HG03342 (cell line): ENCODE measurements around the gene CLCN6.

Source experiments
- ATAC-seq: cut with Tn5 transposase; IDR thresholded peaks from one replicate; pipeline ENCODE4 v1.9.1; 2021; ENCODE audit warnings: mild to moderate bottlenecking, moderate library complexity; ENCODE audit not compliant: unreplicated experiment

The CLCN6 gene

DNA sequence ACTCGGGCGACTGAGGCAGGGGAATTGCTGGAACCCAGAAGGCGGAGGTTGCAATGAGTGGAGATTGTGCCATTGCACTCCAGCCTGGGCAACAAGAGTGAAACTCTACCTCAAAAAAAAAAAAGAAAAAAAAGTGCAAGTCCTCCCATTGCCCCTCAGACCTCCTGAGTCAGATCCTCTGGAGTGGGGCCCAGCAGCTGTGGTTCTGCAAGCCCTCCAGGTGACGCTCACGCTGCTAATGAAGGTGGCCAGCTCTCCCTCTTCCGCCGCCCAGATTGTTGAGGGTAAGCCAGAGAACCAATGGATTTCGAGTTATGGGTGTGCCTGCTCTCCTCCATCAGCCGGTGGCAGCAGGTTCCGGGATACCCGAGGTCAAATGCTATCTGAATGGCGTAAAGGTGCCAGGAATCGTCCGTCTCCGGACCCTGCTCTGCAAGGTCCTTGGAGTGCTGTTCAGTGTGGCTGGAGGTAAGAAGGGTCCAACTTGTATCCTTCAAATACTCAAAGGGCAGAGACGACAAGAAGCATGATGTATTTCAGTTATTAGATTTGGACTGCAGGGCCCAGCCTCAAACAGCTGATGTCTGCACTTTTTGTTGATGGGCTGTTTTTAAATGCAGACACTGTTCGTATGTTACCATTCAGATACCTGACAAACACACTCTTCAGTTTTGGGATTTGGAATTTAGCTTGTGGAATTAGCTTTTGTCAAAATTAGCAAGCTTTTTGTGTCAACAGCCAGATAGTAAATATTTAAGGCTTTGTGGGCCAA, 17.6 kb downstream of the CLCN6 start:
- no peak for ATAC-seq

DNA sequence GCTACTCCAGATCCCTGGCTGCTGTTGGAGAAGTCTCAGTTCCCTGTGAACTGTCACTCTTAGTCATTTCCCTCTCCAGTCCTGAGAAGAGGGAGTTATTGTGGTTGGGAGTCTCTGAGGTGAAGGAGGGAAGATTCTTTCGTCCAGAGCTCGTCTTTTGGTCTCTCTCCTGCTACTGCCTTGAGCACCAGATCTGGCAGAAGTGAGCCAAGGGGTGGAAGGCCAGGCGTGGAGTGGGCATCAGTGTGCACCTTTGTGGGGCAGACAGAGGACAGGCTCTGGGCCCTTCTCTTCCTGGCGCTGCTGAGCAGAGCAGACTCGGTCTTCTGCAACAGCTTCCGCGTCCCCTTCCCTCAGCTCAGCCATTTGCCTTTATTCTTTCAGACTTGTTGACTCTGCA, 19.1 kb downstream of the CLCN6 start:
- ATAC-seq: no peak

DNA sequence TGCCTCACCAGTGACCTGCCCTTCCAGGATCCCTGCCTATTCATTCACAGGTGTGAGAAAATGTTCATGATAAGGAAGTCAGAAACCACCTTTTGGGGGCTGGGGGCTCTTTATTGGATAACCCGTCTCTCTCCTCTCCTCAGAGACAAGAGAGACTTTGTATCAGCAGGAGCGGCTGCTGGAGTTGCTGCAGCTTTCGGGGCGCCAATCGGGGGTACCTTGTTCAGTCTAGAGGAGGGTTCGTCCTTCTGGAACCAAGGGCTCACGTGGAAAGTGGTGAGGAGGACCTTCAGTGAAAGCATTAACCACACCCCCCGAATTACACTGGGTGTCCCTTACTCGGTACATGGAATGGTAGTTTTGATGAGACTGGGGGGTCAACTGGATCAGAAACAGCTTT, 21.0 kb downstream of the CLCN6 start:
- no peak for ATAC-seq

DNA sequence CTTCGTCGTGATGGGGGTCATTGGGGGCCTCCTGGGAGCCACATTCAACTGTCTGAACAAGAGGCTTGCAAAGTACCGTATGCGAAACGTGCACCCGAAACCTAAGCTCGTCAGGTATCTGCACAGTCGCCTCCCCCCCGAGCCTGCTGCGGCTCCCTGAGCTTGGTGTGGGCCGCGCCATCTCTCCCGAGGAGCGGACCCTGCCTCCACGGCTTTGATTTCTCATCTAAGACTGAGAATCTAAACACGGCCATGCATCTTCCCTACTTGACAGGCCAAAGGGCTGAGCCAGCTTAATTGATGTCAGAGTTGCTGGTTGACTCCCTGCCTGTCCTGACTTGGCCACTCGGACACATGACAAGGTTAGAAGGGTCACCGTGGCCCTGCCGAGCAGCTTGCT, 22.5 kb downstream of the CLCN6 start:
- ATAC-seq: no peak

DNA sequence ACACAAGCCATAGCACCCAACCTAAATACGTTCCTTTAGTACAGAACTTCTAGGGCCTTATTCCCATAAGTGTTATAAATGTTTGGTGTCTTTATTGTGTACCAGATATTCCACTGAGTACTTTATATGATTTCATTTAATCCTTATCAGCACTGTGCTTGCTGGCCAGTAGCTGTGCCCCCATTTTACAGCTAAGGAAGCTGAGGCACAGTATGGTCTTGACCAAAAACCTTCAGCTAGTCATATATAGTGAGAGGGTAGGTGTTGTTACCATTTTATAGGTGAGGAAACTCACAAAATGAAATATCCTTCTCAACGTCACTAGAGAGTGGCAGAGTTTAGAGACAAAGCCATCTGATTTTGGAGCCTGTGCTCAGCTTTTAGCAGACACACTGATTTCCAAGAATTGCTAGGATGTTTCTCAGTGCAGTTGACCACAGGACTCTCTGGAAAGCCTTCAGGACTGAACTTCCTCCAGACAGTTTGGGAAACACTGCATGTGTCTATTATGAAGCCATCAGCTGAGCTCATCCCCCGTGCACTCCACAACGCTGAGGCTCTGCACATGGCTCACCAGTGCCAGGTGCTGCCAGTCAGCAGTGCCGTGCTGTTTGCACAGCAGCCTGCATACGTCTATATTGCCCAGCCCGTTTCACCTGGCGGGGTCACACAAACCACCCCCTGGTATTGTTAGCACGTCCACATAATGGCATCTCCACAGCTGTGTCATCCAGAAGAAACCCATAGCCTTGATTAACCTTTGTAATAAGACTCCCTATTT, 26.1 kb downstream of the CLCN6 start:
- ATAC-seq: no peak

DNA sequence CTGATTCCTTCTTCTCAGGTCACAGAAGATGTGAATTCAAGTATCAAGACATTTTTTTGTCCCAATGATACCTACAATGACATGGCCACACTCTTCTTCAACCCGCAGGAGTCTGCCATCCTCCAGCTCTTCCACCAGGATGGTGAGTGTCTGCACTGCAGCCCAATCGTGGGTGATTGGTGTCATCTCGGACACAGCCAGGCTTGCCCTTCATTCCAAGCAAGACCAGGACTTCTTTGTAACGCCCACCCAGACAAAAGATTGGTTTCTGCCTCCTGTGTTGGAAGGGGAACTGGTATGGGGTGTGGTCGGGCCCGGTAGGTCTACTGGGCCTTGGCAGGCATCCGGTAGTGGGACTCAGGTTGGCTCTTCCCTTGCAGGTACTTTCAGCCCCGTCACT, 27.5 kb downstream of the CLCN6 start:
- ATAC-seq: no peak

DNA sequence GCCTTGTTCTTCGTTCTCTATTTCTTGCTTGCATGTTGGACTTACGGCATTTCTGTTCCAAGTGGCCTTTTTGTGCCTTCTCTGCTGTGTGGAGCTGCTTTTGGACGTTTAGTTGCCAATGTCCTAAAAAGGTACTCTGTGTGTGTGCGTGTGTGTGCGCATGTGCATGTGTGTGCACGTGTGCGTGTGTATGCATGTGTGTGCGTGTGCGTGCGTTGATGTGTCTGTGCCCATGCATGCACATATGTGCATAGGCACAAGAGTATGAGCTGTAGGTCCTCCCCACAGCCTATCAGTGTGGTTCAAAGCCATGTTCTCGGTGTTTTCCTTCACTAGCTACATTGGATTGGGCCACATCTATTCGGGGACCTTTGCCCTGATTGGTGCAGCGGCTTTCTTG, 27.9 kb downstream of the CLCN6 start:
- no peak for ATAC-seq

DNA sequence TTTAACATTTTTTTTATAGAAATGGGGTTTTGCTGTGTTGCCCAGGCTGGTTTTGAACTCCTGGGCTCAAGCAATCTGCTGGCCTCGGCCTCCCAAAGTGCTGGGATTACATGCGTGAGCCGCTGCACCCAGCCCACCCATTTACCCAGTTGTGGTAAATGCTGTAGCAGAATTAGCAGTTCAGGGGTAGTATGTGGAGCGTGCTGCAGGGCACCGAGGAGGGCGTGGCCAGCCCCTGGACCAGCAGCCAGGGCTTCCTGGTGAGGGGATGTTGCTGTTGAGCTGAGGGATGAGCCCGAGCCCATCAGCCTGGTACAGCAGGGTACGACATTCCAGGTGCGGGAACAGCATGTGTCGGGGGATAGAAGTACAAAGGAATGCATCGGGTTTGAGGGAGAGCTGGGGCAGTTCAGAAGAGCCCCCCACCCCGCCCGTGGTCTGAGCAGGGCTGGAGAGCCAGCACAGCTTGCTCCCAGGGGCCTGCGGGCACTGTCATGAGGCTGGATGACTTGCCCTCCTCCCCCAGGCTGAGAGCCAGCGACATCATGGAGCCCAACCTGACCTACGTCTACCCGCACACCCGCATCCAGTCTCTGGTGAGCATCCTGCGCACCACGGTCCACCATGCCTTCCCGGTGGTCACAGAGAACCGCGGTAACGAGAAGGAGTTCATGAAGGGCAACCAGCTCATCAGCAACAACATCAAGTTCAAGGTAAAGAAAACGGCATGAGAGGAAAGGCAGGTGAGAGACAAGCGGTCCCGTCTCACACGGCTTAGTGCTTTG, 29.6 kb downstream of the CLCN6 start:
- no peak for ATAC-seq

DNA sequence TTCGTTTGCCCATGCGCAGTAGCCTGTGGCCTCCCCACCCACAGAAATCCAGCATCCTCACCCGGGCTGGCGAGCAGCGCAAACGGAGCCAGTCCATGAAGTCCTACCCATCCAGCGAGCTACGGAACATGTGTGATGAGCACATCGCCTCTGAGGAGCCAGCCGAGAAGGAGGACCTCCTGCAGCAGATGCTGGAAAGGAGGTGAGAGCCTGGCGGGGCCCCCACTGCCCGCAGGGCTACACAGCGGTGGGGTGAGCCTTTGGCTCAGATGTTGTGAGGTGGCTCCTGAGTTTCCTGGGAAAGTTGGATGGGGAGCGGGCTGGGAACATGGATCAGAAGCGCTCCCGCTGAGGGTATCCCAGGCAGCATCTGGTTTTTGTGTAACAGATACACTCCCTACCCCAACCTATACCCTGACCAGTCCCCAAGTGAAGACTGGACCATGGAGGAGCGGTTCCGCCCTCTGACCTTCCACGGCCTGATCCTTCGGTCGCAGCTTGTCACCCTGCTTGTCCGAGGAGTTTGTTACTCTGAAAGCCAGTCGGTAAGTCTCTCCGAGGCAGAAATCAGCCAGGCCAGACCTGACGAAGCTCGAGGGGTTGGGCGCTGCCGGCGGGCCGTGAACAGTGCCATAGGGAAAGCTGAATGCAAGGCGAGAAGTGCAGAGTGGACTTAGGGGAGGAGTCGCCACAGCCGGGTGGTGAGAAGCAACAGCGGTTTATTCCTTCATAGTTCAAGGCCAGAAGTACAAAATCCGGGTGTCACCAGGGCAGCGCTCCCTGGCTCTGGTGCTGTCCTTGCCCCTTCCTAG, 31.2 kb downstream of the CLCN6 start:
- ATAC-seq: no peak

DNA sequence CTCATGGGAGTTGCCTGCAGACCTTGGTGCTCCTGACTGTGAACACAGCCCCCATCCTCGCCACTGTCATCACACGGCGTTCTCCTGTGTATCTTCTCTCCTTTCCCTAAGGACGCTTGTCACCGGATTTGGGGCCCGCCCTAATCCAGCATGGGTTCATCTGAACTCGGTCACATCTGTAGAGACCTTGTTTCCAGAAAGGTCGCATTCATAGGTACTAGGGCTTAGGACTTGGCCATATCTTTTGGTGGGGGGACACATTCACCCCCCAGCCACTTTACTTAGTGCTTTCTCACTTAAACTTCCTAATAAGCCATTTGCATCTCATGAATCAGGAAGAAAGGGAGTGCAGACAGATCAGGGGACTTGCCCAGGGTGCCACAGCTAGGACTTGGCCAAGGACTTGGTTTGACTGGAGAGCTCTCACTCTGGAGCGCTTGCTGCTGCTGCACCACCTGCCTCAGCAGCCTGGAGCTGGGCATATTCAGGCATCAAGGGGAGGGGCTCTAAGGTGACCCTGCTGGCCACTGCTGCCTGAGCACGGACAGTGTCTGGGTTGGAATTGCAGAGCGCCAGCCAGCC, 31.9 kb downstream of the CLCN6 start:
- no peak for ATAC-seq

DNA sequence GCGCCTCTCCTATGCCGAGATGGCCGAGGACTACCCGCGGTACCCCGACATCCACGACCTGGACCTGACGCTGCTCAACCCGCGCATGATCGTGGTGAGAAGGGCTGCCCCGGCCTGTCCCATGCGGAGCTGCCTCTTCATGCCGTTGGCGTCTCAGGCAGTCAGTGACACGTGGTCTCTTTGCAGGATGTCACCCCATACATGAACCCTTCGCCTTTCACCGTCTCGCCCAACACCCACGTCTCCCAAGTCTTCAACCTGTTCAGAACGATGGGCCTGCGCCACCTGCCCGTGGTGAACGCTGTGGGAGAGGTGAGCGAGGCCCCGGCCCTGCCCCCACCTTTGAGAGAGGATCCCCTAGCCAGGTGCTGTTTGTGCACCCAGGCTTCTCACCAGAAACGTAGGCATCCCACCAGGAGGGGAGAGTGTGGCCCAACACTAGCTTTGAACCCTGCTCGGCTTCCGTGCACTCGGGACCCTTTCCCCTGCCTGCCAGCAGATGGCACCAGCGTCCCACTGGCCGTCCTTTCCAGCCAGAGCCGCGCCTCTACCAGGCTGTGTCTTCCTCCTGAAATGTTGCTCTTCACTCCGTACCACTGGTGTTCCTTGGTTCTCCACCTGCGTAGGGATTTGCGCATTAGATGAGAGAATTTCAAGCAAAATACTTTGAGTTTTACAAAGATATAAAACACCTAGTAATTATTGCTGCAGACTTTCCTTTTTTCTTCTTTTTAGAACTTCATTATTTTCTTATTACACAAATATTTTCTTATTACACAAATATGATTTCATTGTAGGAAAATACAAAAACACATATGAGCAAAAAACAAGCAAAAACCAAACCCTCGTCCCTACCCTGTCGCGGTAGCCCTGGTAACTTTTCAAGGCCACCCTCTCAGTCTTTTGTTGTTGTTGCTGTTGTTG, 32.6 kb downstream of the CLCN6 start:
- no peak for ATAC-seq

DNA sequence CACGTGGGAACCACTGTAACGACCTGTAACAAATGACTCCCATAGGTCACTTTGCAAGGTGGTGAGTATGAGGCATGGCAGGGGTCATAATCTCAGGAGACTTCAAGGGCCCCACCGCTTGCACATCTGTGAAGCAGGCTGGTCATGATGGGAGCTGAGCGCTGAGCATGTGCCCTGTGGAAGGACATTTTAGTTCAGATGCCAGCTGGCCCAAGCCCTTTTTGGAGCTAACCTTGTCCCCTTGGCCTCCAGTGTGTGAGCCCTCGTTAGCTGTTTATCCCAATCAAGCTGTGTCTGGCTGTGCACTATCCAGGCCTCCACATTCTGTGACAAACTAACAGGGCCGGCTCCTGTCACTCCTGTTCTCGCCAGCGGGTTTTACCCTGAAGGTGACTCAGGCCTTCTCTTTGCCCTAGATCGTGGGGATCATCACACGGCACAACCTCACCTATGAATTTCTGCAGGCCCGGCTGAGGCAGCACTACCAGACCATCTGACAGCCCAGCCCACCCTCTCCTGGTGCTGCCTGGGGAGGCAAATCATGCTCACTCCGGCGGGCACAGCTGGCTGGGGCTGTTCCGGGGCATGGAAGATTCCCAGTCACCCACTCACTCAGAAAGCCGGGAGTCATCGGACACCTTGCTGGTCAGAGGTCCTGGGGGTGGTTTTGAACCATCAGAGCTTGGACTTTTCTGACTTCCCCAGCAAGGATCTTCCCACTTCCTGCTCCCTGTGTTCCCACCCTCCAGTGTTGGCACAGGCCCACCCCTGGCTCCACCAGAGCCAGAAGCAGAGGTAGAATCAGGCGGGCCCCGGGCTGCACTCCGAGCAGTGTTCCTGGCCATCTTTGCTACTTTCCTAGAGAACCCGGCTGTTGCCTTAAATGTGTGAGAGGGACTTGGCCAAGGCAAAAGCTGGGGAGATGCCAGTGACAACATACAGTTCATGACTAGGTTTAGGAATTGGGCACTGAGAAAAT, 34.0 kb downstream of the CLCN6 start:
- no peak for ATAC-seq

DNA sequence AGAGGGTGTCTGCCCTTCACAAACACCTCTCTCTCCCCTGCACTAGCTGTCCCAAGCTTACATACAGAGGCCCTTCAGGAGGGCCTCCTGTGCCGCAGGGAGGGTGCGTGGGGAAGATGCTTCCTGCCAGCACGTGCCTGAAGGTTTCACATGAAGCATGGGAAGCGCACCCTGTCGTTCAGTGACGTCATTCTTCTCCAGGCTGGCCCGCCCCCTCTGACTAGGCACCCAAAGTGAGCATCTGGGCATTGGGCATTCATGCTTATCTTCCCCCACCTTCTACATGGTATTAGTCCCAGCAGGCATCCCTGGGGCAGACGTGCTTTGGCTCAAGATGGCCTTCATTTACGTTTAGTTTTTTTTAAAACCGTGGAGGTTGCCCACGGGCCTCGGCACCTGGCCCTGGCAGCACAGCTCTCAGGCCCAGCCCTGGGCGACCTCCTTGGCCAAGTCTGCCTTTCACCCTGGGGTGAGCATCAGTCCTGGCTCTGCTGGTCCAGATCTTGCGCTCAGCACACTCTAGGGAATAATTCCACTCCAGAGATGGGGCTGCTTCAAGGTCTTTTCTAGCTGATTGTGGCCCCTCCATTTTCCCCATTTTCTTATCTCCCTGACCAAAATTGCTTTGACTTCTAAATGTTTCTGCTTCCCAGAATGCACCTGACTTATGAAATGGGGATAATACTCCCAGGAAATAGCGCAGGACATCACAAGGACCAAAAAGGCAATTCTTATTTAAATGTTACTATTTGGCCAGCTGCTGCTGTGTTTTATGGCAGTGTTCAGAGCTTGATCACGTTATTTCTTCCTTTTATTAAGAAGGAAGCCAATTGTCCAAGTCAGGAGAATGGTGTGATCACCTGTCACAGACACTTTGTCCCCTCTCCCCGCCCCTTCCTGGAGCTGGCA, 35.5 kb downstream of the CLCN6 start:
- ATAC-seq: no peak

DNA sequence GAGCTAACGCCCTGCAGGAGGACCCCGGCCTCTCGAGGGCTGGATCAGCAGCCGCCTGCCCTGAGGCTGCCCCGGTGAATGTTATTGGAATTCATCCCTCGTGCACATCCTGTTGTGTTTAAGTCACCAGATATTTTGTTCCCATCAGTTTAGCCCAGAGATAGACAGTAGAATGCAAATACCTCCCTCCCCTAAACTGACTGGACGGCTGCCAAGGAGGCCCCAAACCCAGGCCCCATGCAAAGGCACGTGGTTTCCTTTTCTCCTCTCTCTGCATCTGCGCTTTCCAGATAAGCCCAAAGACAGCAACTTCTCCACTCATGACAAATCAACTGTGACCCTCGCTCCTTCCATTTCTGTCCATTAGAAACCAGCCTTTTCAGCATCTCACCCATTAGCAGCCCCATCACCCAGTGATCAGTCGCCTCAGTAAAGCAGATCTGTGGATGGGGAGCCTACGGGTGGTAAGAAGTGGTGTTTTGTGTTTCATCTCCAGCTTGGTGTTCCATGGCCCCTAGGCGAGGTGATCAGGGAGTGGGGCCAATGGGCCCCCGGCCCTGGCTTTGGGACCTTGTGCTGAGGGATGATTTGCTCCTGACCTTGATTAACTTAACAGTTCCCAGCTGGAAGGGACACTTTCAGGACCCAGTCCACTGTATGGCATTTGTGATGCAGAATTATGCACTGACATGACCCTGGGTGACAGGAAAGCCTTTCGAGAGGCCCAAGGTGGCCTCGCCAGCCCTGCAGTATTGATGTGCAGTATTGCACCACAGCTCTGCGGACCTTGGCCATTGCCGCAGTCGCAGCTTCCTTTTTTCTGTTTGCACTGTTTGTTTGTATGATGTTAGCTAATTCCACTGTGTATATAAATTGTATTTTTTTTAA, 36.4 kb downstream of the CLCN6 start:
- ATAC-seq: no peak

DNA sequence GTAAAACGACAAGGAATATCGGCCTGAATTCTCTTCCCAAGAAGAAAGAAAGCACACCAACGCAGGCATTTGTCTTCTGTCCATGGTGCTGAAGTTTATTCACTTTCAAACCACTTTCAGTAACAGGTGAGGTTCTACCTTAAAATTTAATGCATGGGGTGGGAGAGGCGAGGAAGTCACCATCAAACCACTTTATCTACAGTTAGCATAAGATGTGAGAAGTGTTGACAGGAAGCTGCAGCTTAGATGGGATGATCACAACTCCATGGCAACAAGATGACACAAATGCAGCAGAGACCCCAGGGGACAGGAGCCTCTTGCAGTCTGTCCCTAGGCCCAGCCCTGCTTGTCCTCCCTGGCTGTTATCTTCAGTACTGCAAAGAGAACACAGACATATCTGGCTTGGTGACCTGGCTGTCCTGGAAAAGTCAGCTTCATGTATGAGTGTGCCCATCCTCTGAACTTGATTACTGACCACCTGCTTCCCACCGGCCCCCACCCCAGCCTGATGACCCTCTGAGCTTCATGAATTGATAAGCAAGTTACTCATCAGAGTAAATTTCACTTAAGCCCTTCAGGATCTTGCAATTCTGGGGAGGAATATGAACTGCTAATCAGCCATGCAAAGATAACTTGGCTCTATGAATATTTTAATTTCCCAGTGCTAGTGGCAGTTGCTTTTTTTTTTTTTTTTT, 39.8 kb downstream of the CLCN6 start:
- no peak for ATAC-seq
